Measurements from ENCODE around the gene PCDHA1. TPM values are rescaled to one million over a fixed set of nuclear protein-coding genes. Genes with fewer than 3 reads are reported as not detected.

PCDHA1 gene
- total RNA-seq, 2 experiments from 2014 or later, result not detected

GRCh38 chr5:140840978-140841962 lies 55.3 kb downstream of the PCDHA1 start, which contains the start of gene PCDHA8:
TSS of gene PCDHA8 (plus strand) at chr5:140841187. CDS start at chr5:140841322, 135 bp downstream.
- Histone ChIP-seq H3K4me3 (ENCODE audit: low read depth, low read length, poor library complexity, severe bottlenecking) (no peak within 1 kb of the TSS), H3K79me2 (ENCODE audit: insufficient read depth, low read depth, low read length) (no peaks in the 10 kb centered on the region), H2AFZ (ENCODE audit: low read length) (no peak within 1 kb of the TSS), H3K9me3 (ENCODE audit: low read length) (no peaks in the 10 kb centered on the region), H4K20me1 (ENCODE audit: insufficient read depth, low read length) (no peaks in the 10 kb centered on the region), H3K27ac (ENCODE audit: low read depth, low read length, poor library complexity, severe bottlenecking) (no peak within 1 kb of the TSS), H3K9me2 (ENCODE audit: insufficient read depth, low read length) (no peaks in the 10 kb centered on the region), H3K4me1 (ENCODE audit: insufficient read depth, low read length, poor library complexity, severe bottlenecking) (no peaks in the 10 kb centered on the region), H3K4me2 (ENCODE audit: low read length) (no peak within 1 kb of the TSS), H3K36me3 (ENCODE audit: insufficient read depth, low read length) (no peaks in the 10 kb centered on the region)
- peak; percentile 35 for DNase-seq (ENCODE audit: low spot score)
- POLR2A ChIA-PET, result no interaction called here
- CTCF ChIA-PET (ENCODE audit: unreplicated experiment), result no interaction called here
- no TSS peak for BruUV-seq (replicated peaks)
- TF ChIP-seq, protein P1, sequence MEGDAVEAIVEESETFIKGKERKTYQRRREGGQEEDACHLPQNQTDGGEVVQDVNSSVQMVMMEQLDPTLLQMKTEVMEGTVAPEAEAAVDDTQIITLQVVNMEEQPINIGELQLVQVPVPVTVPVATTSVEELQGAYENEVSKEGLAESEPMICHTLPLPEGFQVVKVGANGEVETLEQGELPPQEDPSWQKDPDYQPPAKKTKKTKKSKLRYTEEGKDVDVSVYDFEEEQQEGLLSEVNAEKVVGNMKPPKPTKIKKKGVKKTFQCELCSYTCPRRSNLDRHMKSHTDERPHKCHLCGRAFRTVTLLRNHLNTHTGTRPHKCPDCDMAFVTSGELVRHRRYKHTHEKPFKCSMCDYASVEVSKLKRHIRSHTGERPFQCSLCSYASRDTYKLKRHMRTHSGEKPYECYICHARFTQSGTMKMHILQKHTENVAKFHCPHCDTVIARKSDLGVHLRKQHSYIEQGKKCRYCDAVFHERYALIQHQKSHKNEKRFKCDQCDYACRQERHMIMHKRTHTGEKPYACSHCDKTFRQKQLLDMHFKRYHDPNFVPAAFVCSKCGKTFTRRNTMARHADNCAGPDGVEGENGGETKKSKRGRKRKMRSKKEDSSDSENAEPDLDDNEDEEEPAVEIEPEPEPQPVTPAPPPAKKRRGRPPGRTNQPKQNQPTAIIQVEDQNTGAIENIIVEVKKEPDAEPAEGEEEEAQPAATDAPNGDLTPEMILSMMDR (conservative IDR thresholded peaks at IDR 0.05; ENCODE audit: low read length), result peak; percentile 77
- TF ChIP-seq EZH2phosphoT487 (IDR thresholded peaks at IDR 0.05; ENCODE audit: borderline replicate concordance, low read depth, low read length), result no peak
- intact Hi-C loops (cut with micrococcal nuclease; ENCODE audit: unreplicated experiment), result loop anchor here (1.0 kb wide), 1 partner anchor 200 kb away; no protein-coding TSS in a partner anchor

GRCh38 chr5:140842798-140843733 lies 57.1 kb downstream of the PCDHA1 start:
- BruUV-seq (replicated peaks), result no TSS peak
- H3K27ac ChIP-seq (ENCODE audit: low read depth, low read length, poor library complexity, severe bottlenecking), result no peak overlapping the region
- H3K9me2 ChIP-seq (ENCODE audit: insufficient read depth, low read length), result no peaks in the 10 kb centered on the region
- H3K4me2 ChIP-seq (ENCODE audit: low read length), result no peak overlapping the region
- CTCF ChIA-PET (ENCODE audit: unreplicated experiment), result no interaction called here
- TF ChIP-seq, protein P1 (conservative IDR thresholded peaks at IDR 0.05; ENCODE audit: low read length), result no peak
- no peak for TF ChIP-seq EZH2phosphoT487 (IDR thresholded peaks at IDR 0.05; ENCODE audit: borderline replicate concordance, low read depth, low read length)
- no peak for DNase-seq (ENCODE audit: low spot score)
- no peaks in the 10 kb centered on the region for H4K20me1 ChIP-seq (ENCODE audit: insufficient read depth, low read length)
- no peaks in the 10 kb centered on the region for H3K79me2 ChIP-seq (ENCODE audit: insufficient read depth, low read depth, low read length)
- H3K36me3 ChIP-seq (ENCODE audit: insufficient read depth, low read length), result no peaks in the 10 kb centered on the region
- no peaks in the 10 kb centered on the region for H3K4me1 ChIP-seq (ENCODE audit: insufficient read depth, low read length, poor library complexity, severe bottlenecking)
- no peak overlapping the region for H2AFZ ChIP-seq (ENCODE audit: low read length)
- H3K9me3 ChIP-seq (ENCODE audit: low read length), result no peaks in the 10 kb centered on the region
- POLR2A ChIA-PET, result no interaction called here
- no peak overlapping the region for H3K4me3 ChIP-seq (ENCODE audit: low read depth, low read length, poor library complexity, severe bottlenecking)
- intact Hi-C loops (cut with micrococcal nuclease; ENCODE audit: unreplicated experiment), result no loop called here
